Thymus (tissue), 11 donors: ENCODE measurements around the gene NCOA7. TPM values are rescaled to one million over a fixed set of nuclear protein-coding genes. Genes with fewer than 3 reads are reported as not detected.

Experiments
- DNase-seq, 9 donors: peaks; one replicate each; pipeline ENCODE4 v3.0.0-alpha.2; 2013; ENCODE audit warnings: low spot score in 9 of 9, low read depth in 6 of 9, missing footprints in 1 of 9
- H3K27ac ChIP-seq, 2 donors: one replicate each; pipeline ENCODE4 v1.5.1; 2013; ENCODE audit warnings: control low read depth in 1 of 2, low read depth in 1 of 2, low read length in 1 of 2, mild to moderate bottlenecking in 1 of 2, moderate library complexity in 1 of 2
- H3K27me3 ChIP-seq, 2 donors: one replicate each; pipeline ENCODE4 v1.5.1; 2013; ENCODE audit warnings: low read length in 1 of 2; ENCODE audit not compliant: control insufficient read depth in 2 of 2, insufficient read depth in 1 of 2
- H3K36me3 ChIP-seq, 2 donors: one replicate each; pipeline ENCODE4 v1.5.1; 2013; ENCODE audit warnings: low read length in 1 of 2, mild to moderate bottlenecking in 1 of 2, moderate library complexity in 1 of 2; ENCODE audit not compliant: control insufficient read depth in 2 of 2, insufficient read depth in 2 of 2
- H3K4me1 ChIP-seq, 2 donors: one replicate each; pipeline ENCODE4 v1.5.1; 2013; ENCODE audit warnings: low read length in 2 of 2; ENCODE audit not compliant: control insufficient read depth in 2 of 2, insufficient read depth in 2 of 2
- H3K4me3 ChIP-seq, 2 donors: one replicate each; pipeline ENCODE4 v1.5.1; 2013; ENCODE audit warnings: low read length in 2 of 2, control low read depth in 1 of 2, mild to moderate bottlenecking in 1 of 2
- H3K9me3 ChIP-seq, 2 donors: one replicate each; pipeline ENCODE4 v1.5.1; 2013; ENCODE audit warnings: low read length in 1 of 2, mild to moderate bottlenecking in 1 of 2; ENCODE audit not compliant: control insufficient read depth in 2 of 2, insufficient read depth in 1 of 2
- WGBS: extraction: QIAGEN DNeasy Blood & Tissue Kit; methylation state at CpG from one replicate; pipeline ENCODE4 v1.1.7; 2013; 5-methylcytosine and 5-hydroxymethylcytosine counted together
- polyA plus RNA-seq: library from polyadenylated mRNA; stranded (reverse); fragments of 200-250 nt; gene quantifications from one replicate; pipeline ENCODE4 v1.2.3, GENCODE V29; 2013
- total RNA-seq: library from RNA; stranded (reverse); fragments of 120-200 nt; gene quantifications from one replicate; pipeline ENCODE4 v1.2.4, GENCODE V29; 2013
- donor health status: healthy.

NCOA7 gene
- total and polyA plus RNA-seq, 2 donors, result 8.4 to 15.8 TPM

- no peak overlapping the region for H3K27ac ChIP-seq
- WGBS, result 87% methylated on average over 2 of the region's 2 CpGs
- no peak for DNase-seq
Observed at GRCh38 chr6:125752773-125753172, 38.0 kb upstream of the NCOA7 start.

GRCh38 chr6:125753218-125753936 lies 37.4 kb upstream of the NCOA7 start:
- Histone ChIP-seq H3K36me3 (no peaks in the 10 kb centered on the region), H3K27me3 (peaks cover 38 to 45% of the 10 kb centered on the region in 2 donors), H3K4me1 (peaks cover 8 to 13% of the 10 kb centered on the region in 2 donors), H3K4me3 (no peak overlapping the region), H3K9me3 (no peaks in the 10 kb centered on the region), H3K27ac (no peak overlapping the region)
- DNase-seq, result peak in 2 of 9 donors; percentile 36 to 61
- 67% methylated on average over 5 of the region's 5 CpGs for WGBS

More at GRCh38 chr6:125752773-125753172, 38.0 kb upstream of the NCOA7 start:
- peaks cover 43 to 51% of the 10 kb centered on the region in 2 donors for H3K27me3 ChIP-seq
- H3K4me3 ChIP-seq, result no peak overlapping the region
- peaks cover 14 to 19% of the 10 kb centered on the region in 2 donors for H3K4me1 ChIP-seq
- H3K9me3 ChIP-seq, result no peaks in the 10 kb centered on the region
- no peaks in the 10 kb centered on the region for H3K36me3 ChIP-seq

GRCh38 chr6:125753937-125754259 lies 36.9 kb upstream of the NCOA7 start:
- H3K4me3 ChIP-seq, result no peak overlapping the region
- peaks cover 4 to 8% of the 10 kb centered on the region in 2 donors for H3K4me1 ChIP-seq
- H3K27me3 ChIP-seq, result peaks cover 32 to 40% of the 10 kb centered on the region in 2 donors
- no peaks in the 10 kb centered on the region for H3K9me3 ChIP-seq
- H3K27ac ChIP-seq, result no peak overlapping the region
- DNase-seq, result no peak
- H3K36me3 ChIP-seq, result no peaks in the 10 kb centered on the region

- no peak for DNase-seq
- H3K27ac ChIP-seq, result no peak overlapping the region
- WGBS, result 85% methylated on average over 2 of the region's 2 CpGs
- H3K27me3 ChIP-seq, result peaks cover 27 to 41% of the 10 kb centered on the region in 2 donors
- peaks cover 2 to 8% of the 10 kb centered on the region in 2 donors for H3K4me1 ChIP-seq
- no peaks in the 10 kb centered on the region for H3K9me3 ChIP-seq
- no peak overlapping the region for H3K4me3 ChIP-seq
- H3K36me3 ChIP-seq, result no peaks in the 10 kb centered on the region
Observed at GRCh38 chr6:125754566-125754965, 36.2 kb upstream of the NCOA7 start.

- Histone ChIP-seq H3K27me3 (peaks cover 2 to 7% of the 10 kb centered on the region in 2 donors), H3K36me3 (no peaks in the 10 kb centered on the region), H3K4me3 (no peak overlapping the region), H3K27ac (no peak overlapping the region), H3K4me1 (no peaks in the 10 kb centered on the region), H3K9me3 (no peaks in the 10 kb centered on the region)
- WGBS, result 89% methylated on average over 42 of the region's 42 CpGs
- no peak for DNase-seq
Observed at GRCh38 chr6:125759184-125759902, 31.4 kb upstream of the NCOA7 start.

- 86% methylated on average over 5 of the region's 5 CpGs for WGBS
- no peak for DNase-seq
Observed at GRCh38 chr6:125759959-125760457, 30.8 kb upstream of the NCOA7 start.

GRCh38 chr6:125764121-125764671 lies 26.6 kb upstream of the NCOA7 start:
- Histone ChIP-seq H3K4me1 (no peaks in the 10 kb centered on the region), H3K9me3 (no peaks in the 10 kb centered on the region), H3K36me3 (no peaks in the 10 kb centered on the region), H3K4me3 (no peak overlapping the region), H3K27ac (no peak overlapping the region), H3K27me3 (peaks cover 0 to 3% of the 10 kb centered on the region in 2 donors)
- no peak for DNase-seq
- WGBS, result 61% methylated on average over 2 of the region's 2 CpGs

More at GRCh38 chr6:125759959-125760457, 30.8 kb upstream of the NCOA7 start:
- H3K27ac ChIP-seq, result no peak overlapping the region
- no peaks in the 10 kb centered on the region for H3K36me3 ChIP-seq
- H3K4me3 ChIP-seq, result no peak overlapping the region
- peaks cover 2 to 7% of the 10 kb centered on the region in 2 donors for H3K27me3 ChIP-seq
- no peaks in the 10 kb centered on the region for H3K4me1 ChIP-seq
- no peaks in the 10 kb centered on the region for H3K9me3 ChIP-seq

GRCh38 chr6:125765944-125766343 lies 24.8 kb upstream of the NCOA7 start:
- H3K4me1 ChIP-seq, result no peaks in the 10 kb centered on the region
- no peak overlapping the region for H3K4me3 ChIP-seq
- H3K36me3 ChIP-seq, result no peaks in the 10 kb centered on the region
- 75% methylated on average over 1 of the region's 1 CpG for WGBS
- no peak for DNase-seq
- no peak overlapping the region for H3K27ac ChIP-seq
- H3K27me3 ChIP-seq, result no peaks in the 10 kb centered on the region
- H3K9me3 ChIP-seq, result no peaks in the 10 kb centered on the region

- Histone ChIP-seq H3K4me3 (no peak overlapping the region), H3K9me3 (no peaks in the 10 kb centered on the region)
- 89% methylated on average over 4 of the region's 4 CpGs for WGBS
Observed at GRCh38 chr6:125766641-125767040, 24.1 kb upstream of the NCOA7 start.

More at GRCh38 chr6:125766641-125767040, 24.1 kb upstream of the NCOA7 start:
- no peak for DNase-seq
- Histone ChIP-seq H3K27me3 (no peaks in the 10 kb centered on the region), H3K36me3 (no peaks in the 10 kb centered on the region), H3K4me1 (no peaks in the 10 kb centered on the region), H3K27ac (no peak overlapping the region)
